Neutrophil (primary cell): ENCODE data around the gene KPNA4.
"Not testable (repeated sequence)": the region's sequence is repeated elsewhere in the genome, so short reads cannot be mapped to it uniquely, and the experiment has no call there.

Source experiments
- H3K27ac ChIP-seq: fragments of 200-600 bp; sonication (generic); 2 replicates; pipeline ENCODE4 v1.5.1; 2016; ENCODE audit warnings: mild to moderate bottlenecking, moderate library complexity
- H3K27me3 ChIP-seq: fragments of 200-600 bp; sonication (generic); 2 replicates; pipeline ENCODE4 v1.6.0; 2016; ENCODE audit warnings: mild to moderate bottlenecking
- H3K36me3 ChIP-seq: fragments of 200-600 bp; sonication (generic); 2 replicates; pipeline ENCODE4 v1.5.1; 2017
- H3K4me1 ChIP-seq, 2 experiments: fragments of 200-600 bp in 1 of 2; sonication (generic) in 1 of 2; 1 replicate in 1 of 2; 2 replicates in 1 of 2; pipeline versions ENCODE4 v1.5.1 to v1.6.1; 2013 to 2016; ENCODE audit warnings: low read depth in 1 of 2, low read length in 1 of 2, mild to moderate bottlenecking in 1 of 2, moderate library complexity in 1 of 2; ENCODE audit not compliant: control insufficient read depth in 1 of 2, insufficient read depth in 1 of 2
- H3K4me3 ChIP-seq, 2 experiments: fragments of 200-600 bp in 1 of 2; sonication (generic) in 1 of 2; 1 replicate in 1 of 2; 2 replicates in 1 of 2; pipeline ENCODE4 v1.5.1; 2013 to 2016; ENCODE audit warnings: low read depth in 1 of 2, low read length in 1 of 2, mild to moderate bottlenecking in 1 of 2, moderate library complexity in 1 of 2
- H3K9me3 ChIP-seq: fragments of 200-600 bp; sonication (generic); 2 replicates; pipeline ENCODE4 v1.5.1; 2016
- CTCF ChIP-seq: fragments of 200-600 bp; sonication (generic); IDR thresholded peaks from 2 replicates; pipeline ENCODE4 v1.5.1; 2016; ENCODE audit warnings: antibody characterized with exemption

KPNA4 gene

GRCh38 chr3:160459450-160459970 lies 105.9 kb downstream of the KPNA4 start:
- H3K27ac ChIP-seq: no peak overlapping the region
- no peaks in the 10 kb centered on the region for H3K9me3 ChIP-seq
- no peaks in the 10 kb centered on the region for H3K4me1 ChIP-seq
- no peaks in the 10 kb centered on the region for H3K36me3 ChIP-seq
- TF ChIP-seq CTCF: no peak
- no peak overlapping the region for H3K4me3 ChIP-seq
- H3K27me3 ChIP-seq: no peaks in the 10 kb centered on the region

- no peak overlapping the region for H3K27ac ChIP-seq
- H3K36me3 ChIP-seq: no peaks in the 10 kb centered on the region
- no peaks in the 10 kb centered on the region for H3K9me3 ChIP-seq
- no peak overlapping the region for H3K4me3 ChIP-seq
- H3K27me3 ChIP-seq: no peaks in the 10 kb centered on the region
- H3K4me1 ChIP-seq: no peaks in the 10 kb centered on the region
- no peak for TF ChIP-seq CTCF
Observed at GRCh38 chr3:160458151-160458550, 107.2 kb downstream of the KPNA4 start.

GRCh38 chr3:160455846-160456245 lies 109.5 kb downstream of the KPNA4 start:
- Histone ChIP-seq H3K27me3 (no peaks in the 10 kb centered on the region), H3K4me1 (no peaks in the 10 kb centered on the region), H3K4me3 (no peak overlapping the region), H3K36me3 (no peaks in the 10 kb centered on the region), H3K9me3 (no peaks in the 10 kb centered on the region), H3K27ac (no peak overlapping the region)
- no peak for TF ChIP-seq CTCF

GRCh38 chr3:160454995-160455394 lies 110.4 kb downstream of the KPNA4 start:
- H3K27ac ChIP-seq: no peak overlapping the region
- H3K36me3 ChIP-seq: no peaks in the 10 kb centered on the region
- no peaks in the 10 kb centered on the region for H3K27me3 ChIP-seq
- no peak overlapping the region for H3K4me3 ChIP-seq
- peaks cover 4 to 7% of the 10 kb centered on the region in 2 experiments for H3K4me1 ChIP-seq
- no peaks in the 10 kb centered on the region for H3K9me3 ChIP-seq
- no peak for TF ChIP-seq CTCF

GRCh38 chr3:160452251-160452650 lies 113.1 kb downstream of the KPNA4 start:
- H3K4me3 ChIP-seq, H3K27ac ChIP-seq, H3K36me3 ChIP-seq, H3K27me3 ChIP-seq, H3K9me3 ChIP-seq: not testable (repeated sequence)
- peaks cover 13 to 16% of the 10 kb centered on the region in 2 experiments for H3K4me1 ChIP-seq

- no peak for TF ChIP-seq CTCF
- Histone ChIP-seq H3K4me3 (no peak overlapping the region), H3K9me3 (no peaks in the 10 kb centered on the region), H3K27me3 (no peaks in the 10 kb centered on the region), H3K27ac (no peak overlapping the region), H3K36me3 (no peaks in the 10 kb centered on the region), H3K4me1 (peaks cover 13 to 16% of the 10 kb centered on the region in 2 experiments)
Observed at GRCh38 chr3:160451602-160452001, 113.8 kb downstream of the KPNA4 start.
